ENCODE results near the gene PLEKHG7. TPM values are rescaled to one million over a fixed set of nuclear protein-coding genes. Genes with fewer than 3 reads are reported as not detected.

The PLEKHG7 gene
- polyA plus RNA-seq, 1 experiment, result 0.05 TPM

DNA sequence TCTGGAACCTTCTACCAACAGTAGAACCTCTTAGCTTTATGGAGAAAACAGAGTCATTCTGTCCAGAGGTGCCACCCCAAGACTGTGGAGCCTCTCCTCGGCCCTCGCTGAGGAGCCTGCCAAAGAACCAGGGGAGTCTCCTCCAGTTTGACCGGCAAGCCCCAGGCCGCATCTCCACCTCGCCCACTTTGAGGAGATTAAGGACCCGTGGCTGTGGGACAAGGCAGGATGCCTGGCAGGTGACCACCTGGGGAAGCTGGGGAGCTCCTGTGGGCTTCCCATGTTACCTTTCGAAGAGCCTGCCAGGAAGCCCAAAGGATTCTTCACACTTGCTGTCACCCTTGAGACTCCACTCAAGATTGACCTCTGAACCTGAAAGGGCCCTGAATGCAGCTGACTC, 3.8 kb downstream of the PLEKHG7 start:
- POLR2A ChIA-PET, result no interaction called here
- Histone ChIP-seq H3K27me3 (ENCODE audit: control insufficient read depth, insufficient read depth, low read length) (no peaks in the 10 kb centered on the region), H3K27ac (ENCODE audit: low read depth, low read length) (no peak overlapping the region), H3K9me3 (ENCODE audit: control insufficient read depth, insufficient read depth, low read length) (no peaks in the 10 kb centered on the region), H3K4me3 (ENCODE audit: low read depth, low read length) (no peak overlapping the region)
- CTCF ChIA-PET, result no interaction called here
- TF ChIP-seq, protein P1, sequence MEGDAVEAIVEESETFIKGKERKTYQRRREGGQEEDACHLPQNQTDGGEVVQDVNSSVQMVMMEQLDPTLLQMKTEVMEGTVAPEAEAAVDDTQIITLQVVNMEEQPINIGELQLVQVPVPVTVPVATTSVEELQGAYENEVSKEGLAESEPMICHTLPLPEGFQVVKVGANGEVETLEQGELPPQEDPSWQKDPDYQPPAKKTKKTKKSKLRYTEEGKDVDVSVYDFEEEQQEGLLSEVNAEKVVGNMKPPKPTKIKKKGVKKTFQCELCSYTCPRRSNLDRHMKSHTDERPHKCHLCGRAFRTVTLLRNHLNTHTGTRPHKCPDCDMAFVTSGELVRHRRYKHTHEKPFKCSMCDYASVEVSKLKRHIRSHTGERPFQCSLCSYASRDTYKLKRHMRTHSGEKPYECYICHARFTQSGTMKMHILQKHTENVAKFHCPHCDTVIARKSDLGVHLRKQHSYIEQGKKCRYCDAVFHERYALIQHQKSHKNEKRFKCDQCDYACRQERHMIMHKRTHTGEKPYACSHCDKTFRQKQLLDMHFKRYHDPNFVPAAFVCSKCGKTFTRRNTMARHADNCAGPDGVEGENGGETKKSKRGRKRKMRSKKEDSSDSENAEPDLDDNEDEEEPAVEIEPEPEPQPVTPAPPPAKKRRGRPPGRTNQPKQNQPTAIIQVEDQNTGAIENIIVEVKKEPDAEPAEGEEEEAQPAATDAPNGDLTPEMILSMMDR (IDR thresholded peaks at IDR 0.05; ENCODE audit: low read depth, low read length), result no peak
- no peak for DNase-seq (ENCODE audit: low read depth, low spot score)

DNA sequence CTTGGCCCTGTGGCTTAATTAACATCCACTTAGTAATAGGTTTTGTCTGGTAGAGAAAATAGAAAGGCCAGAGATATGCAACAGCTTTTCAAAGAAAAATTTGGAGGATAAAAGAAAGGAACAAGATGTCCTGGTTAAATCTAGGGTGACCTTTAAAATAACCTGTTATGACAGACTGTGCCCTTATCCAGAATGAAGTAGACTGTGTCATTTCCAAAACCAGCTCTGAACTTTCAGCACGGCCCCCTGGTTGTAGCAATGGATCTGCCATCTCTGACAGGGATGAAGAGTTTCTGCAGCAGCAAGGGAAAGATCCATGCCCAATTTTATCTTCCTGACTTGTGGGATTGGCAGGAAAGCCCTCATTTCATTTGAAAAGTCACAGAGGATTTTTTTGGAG, 5.1 kb downstream of the PLEKHG7 start:
- H3K4me3 ChIP-seq (ENCODE audit: low read depth, low read length), result no peak overlapping the region
- DNase-seq (ENCODE audit: low read depth, low spot score), result no peak
- ChIA-PET CTCF (interaction anchor here (0.6 kb wide), 1 partner anchor 862 kb away, joined by 5 read pairs; no protein-coding TSS in a partner anchor), POLR2A (no interaction called here)
- TF ChIP-seq, protein P1 (IDR thresholded peaks at IDR 0.05; ENCODE audit: low read depth, low read length), result no peak
- no peaks in the 10 kb centered on the region for H3K27me3 ChIP-seq (ENCODE audit: control insufficient read depth, insufficient read depth, low read length)
- no peak overlapping the region for H3K27ac ChIP-seq (ENCODE audit: low read depth, low read length)
- no peaks in the 10 kb centered on the region for H3K9me3 ChIP-seq (ENCODE audit: control insufficient read depth, insufficient read depth, low read length)

DNA sequence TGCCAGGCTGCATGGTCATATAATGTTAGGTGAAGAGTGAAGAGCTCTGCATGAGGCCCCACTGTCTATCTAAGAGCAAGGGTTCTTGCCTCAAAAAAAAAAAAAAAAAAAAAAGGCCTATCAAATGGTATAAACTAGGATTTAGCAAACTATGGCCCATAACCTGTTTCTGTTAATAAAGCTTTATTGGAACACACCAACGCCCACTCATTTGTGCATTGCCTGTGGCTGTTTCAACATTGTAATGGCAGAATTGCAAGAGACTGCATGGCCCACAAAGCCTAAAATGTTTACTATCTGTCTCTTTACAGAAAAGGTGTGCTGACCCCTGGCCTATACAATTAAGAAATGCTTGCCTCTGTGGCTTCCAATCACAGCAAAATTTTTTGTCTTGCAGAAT, 12.8 kb downstream of the PLEKHG7 start:
- H3K27ac ChIP-seq (ENCODE audit: low read depth, low read length), result no peak overlapping the region
- ChIA-PET POLR2A (no interaction called here), CTCF (interaction anchor here (0.7 kb wide), 1 partner anchor 114 kb away, joined by 4 read pairs; no protein-coding TSS in a partner anchor)
- DNase-seq (ENCODE audit: low read depth, low spot score), result no peak
- no peaks in the 10 kb centered on the region for H3K27me3 ChIP-seq (ENCODE audit: control insufficient read depth, insufficient read depth, low read length)
- TF ChIP-seq, protein P1 (IDR thresholded peaks at IDR 0.05; ENCODE audit: low read depth, low read length), result no peak
- no peak overlapping the region for H3K4me3 ChIP-seq (ENCODE audit: low read depth, low read length)
- no peaks in the 10 kb centered on the region; the same call in 1 of the 2 replicates for H3K9me3 ChIP-seq (ENCODE audit: control insufficient read depth, insufficient read depth, low read length)

DNA sequence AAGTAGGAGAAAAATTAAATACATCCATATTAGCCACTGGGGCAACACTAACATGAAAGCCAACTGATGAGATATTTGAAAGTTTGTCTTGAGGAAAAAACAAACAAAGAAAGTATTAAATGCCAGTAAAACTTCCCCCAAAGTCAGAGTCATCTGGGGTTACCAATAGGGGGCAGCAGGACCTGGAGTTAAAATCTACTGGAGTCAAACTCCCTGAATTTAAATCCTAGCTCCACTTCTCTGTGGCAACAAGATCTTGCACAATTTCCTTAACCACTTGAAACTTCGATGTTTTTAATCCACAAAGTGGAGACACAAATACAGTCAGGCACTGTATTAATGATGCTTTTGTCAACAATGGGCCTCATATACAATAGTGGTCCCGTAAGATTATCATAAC, 14.4 kb downstream of the PLEKHG7 start:
- TF ChIP-seq, protein P1 (IDR thresholded peaks at IDR 0.05; ENCODE audit: low read depth, low read length), result peak; percentile 43
- no peak for DNase-seq (ENCODE audit: low read depth, low spot score)
- Histone ChIP-seq H3K27ac (ENCODE audit: low read depth, low read length) (no peak overlapping the region), H3K9me3 (ENCODE audit: control insufficient read depth, insufficient read depth, low read length) (no peaks in the 10 kb centered on the region; the same call in 1 of the 2 replicates), H3K27me3 (ENCODE audit: control insufficient read depth, insufficient read depth, low read length) (no peaks in the 10 kb centered on the region), H3K4me3 (ENCODE audit: low read depth, low read length) (no peak overlapping the region)
- POLR2A ChIA-PET, result no interaction called here
- CTCF ChIA-PET, result interaction anchor here (1.1 to 1.2 kb wide), 2 partner anchors 61 to 260 kb away, joined by 3 read pairs; no protein-coding TSS in a partner anchor

DNA sequence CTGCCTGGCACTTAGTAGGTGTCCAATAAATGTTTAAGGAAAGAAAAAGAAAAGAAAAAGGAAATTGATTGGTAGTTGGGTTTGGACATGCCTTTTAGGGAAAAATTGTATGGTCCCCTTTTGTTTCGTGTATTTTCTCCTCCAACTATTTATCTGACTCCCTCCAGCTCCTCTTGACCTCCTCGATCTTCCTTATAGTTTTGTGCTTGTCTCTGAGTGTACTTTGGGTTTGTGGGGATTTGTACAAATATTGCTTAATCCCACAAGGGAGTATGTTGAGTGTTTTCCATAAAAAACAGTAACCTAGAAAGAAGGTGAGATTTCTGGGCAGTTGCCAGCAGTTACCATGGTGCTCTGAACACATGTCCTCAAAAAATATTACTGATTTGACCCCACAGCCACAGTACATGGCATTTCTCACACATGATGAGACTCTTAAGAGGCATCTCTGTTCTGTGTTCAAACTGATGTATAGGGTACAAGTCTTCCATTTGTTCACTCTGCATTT, 15.7 kb downstream of the PLEKHG7 start:
- H3K27ac ChIP-seq (ENCODE audit: low read depth, low read length), result no peak overlapping the region
- DNase-seq (ENCODE audit: low read depth, low spot score), result no peak

More for the DNA sequence above, 15.7 kb downstream of the PLEKHG7 start:
- no peaks in the 10 kb centered on the region for H3K27me3 ChIP-seq (ENCODE audit: control insufficient read depth, insufficient read depth, low read length)
- TF ChIP-seq, protein P1 (IDR thresholded peaks at IDR 0.05; ENCODE audit: low read depth, low read length), result no peak
- ChIA-PET POLR2A (no interaction called here), CTCF (no interaction called here)
- H3K9me3 ChIP-seq (ENCODE audit: control insufficient read depth, insufficient read depth, low read length), result no peaks in the 10 kb centered on the region
- no peak overlapping the region for H3K4me3 ChIP-seq (ENCODE audit: low read depth, low read length)

Data from AG04450 (cell line).